ENCODE measurements around the gene BCAS3. TPM values are rescaled to one million over a fixed set of nuclear protein-coding genes. Genes with fewer than 3 reads are reported as not detected.

The BCAS3 gene
- total and polyA plus RNA-seq, 5 donors from 2014 or later = 29.7 to 59.1 (median 33.9) TPM

DNA sequence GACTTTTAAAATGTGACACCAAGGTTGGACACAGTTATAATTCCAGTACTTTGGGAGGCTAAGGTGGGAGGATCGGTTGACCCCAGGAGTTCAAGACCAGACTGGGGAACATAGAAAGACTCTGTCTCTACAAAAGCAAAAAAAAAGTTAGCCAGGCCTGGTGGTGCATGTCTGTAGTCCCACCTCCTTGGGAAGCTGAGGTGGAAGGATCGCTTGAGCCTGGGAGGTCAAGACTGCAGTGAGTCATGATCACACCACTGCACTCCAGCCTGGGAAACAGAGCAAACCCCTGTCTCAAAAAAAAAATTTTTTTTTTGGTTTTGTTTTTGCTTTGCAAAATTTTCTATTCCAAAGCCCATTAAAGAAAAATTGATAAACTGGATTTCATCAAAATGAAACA lies 281.4 kb downstream of the BCAS3 start:
- Mint-ChIP-seq H3K4me3 (no peak overlapping the region), H3K27me3 (peaks cover 4% of the 10 kb centered on the region), H3K4me1 (peaks cover 0 to 8% (median 3%) of the 10 kb centered on the region in 4 donors), H3K36me3 (peaks cover 18% of the 10 kb centered on the region), H3K27ac (no peak overlapping the region), H3K9me3 (peaks cover 0 to 4% (median 1%) of the 10 kb centered on the region in 7 donors)
- H3K9me3 ChIP-seq (ENCODE audit: control insufficient read depth in 2 of 2, low read length in 2 of 2) = peaks cover 0 to 4% of the 10 kb centered on the region in 2 experiments
- H3K27me3 ChIP-seq (ENCODE audit: control insufficient read depth, insufficient read depth, low read length) = no peaks in the 10 kb centered on the region
- H3K36me3 ChIP-seq (ENCODE audit: control insufficient read depth, insufficient read depth, low read length) = no peaks in the 10 kb centered on the region
- no peak overlapping the region for H3K4me3 ChIP-seq (ENCODE audit: low read depth, low read length)
- H3K4me1 ChIP-seq (ENCODE audit: control insufficient read depth, insufficient read depth, low read length, poor library complexity, severe bottlenecking) = no peaks in the 10 kb centered on the region
- no peak for DNase-seq
- no peak for ATAC-seq (ENCODE audit: low read depth in 2 of 2)
- H3K27ac ChIP-seq (ENCODE audit: insufficient read depth, low read length, poor library complexity, severe bottlenecking) = no peak overlapping the region

DNA sequence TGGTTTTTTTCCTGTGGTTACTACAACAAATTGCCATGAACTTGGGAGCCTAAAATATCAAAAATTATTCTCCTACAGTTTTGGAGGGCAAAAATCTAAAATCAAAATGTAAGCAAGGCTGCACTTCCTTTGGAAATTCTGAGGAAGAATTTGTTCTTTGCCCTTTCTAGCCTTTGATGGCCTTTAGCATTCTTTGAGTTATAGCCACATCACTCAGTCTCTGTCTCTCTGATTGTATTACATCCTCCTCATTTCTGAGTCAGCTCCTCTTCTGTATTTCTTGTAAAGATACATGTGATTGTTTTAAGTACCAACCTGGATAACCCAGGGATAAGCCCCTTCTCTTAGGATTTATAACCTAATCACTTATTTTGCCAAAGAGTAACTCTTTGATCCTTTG lies 282.0 kb downstream of the BCAS3 start:
- Histone ChIP-seq H3K4me3 (ENCODE audit: low read depth, low read length) (no peak overlapping the region), H3K9me3 (ENCODE audit: control insufficient read depth in 2 of 2, low read length in 2 of 2) (peaks cover 0 to 4% of the 10 kb centered on the region in 2 experiments), H3K27me3 (ENCODE audit: control insufficient read depth, insufficient read depth, low read length) (no peaks in the 10 kb centered on the region), H3K36me3 (ENCODE audit: control insufficient read depth, insufficient read depth, low read length) (no peaks in the 10 kb centered on the region), H3K27ac (ENCODE audit: insufficient read depth, low read length, poor library complexity, severe bottlenecking) (no peak overlapping the region), H3K4me1 (ENCODE audit: control insufficient read depth, insufficient read depth, low read length, poor library complexity, severe bottlenecking) (no peaks in the 10 kb centered on the region)
- Mint-ChIP-seq H3K36me3 (peaks cover 19% of the 10 kb centered on the region), H3K27me3 (peaks cover 4% of the 10 kb centered on the region), H3K4me1 (peaks cover 0 to 8% (median 3%) of the 10 kb centered on the region in 4 donors), H3K27ac (no peak overlapping the region), H3K9me3 (peaks cover 0 to 9% (median 4%) of the 10 kb centered on the region in 7 donors), H3K4me3 (no peak overlapping the region)
- DNase-seq (no peak), ATAC-seq (ENCODE audit: low read depth in 2 of 2) (no peak)

DNA sequence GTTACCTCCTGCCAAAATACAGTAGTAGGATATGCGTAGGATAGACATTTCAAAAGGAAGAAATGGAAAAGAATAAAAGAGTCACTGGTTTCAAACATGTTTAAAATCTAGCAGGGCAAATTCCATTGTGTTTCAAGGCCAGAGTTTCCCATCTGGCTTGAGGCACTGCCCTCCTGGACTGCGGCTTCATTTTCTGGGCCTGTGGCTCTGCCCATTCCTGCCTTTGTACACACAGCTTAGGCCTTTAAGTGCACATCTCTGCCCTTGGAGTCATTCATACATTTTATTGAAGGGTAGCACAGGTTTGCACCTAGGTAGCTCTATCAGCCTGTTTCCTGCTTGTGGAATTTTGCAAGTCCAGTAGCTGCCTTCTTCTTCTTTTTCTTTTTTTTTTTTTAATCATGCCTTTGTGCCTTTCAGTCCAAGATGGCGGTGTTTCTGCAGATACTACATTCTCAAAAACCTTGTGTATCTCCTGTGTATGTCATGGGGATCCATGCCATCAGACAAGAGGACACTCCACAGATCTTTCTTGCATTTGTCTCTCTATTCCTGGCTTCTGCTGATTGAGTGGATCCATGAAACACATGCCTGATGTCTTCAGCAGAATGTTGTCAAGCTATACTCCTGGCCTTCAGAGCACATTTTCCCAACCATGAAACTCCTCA lies 282.9 kb downstream of the BCAS3 start:
- Mint-ChIP-seq H3K36me3 (peaks cover 19% of the 10 kb centered on the region), H3K4me1 (peaks cover 0 to 8% (median 4%) of the 10 kb centered on the region in 4 donors), H3K27ac (no peak overlapping the region), H3K9me3 (peaks cover 0 to 12% (median 4%) of the 10 kb centered on the region in 7 donors), H3K27me3 (peaks cover 4% of the 10 kb centered on the region), H3K4me3 (no peak overlapping the region)
- Histone ChIP-seq H3K4me1 (ENCODE audit: control insufficient read depth, insufficient read depth, low read length, poor library complexity, severe bottlenecking) (no peaks in the 10 kb centered on the region), H3K4me3 (ENCODE audit: low read depth, low read length) (no peak overlapping the region), H3K9me3 (ENCODE audit: control insufficient read depth in 2 of 2, low read length in 2 of 2) (peaks cover 0 to 4% of the 10 kb centered on the region in 2 experiments), H3K36me3 (ENCODE audit: control insufficient read depth, insufficient read depth, low read length) (no peaks in the 10 kb centered on the region), H3K27ac (ENCODE audit: insufficient read depth, low read length, poor library complexity, severe bottlenecking) (no peak overlapping the region), H3K27me3 (ENCODE audit: control insufficient read depth, insufficient read depth, low read length) (no peaks in the 10 kb centered on the region)
- ATAC-seq (ENCODE audit: low read depth in 2 of 2) (no peak), DNase-seq (no peak)

DNA sequence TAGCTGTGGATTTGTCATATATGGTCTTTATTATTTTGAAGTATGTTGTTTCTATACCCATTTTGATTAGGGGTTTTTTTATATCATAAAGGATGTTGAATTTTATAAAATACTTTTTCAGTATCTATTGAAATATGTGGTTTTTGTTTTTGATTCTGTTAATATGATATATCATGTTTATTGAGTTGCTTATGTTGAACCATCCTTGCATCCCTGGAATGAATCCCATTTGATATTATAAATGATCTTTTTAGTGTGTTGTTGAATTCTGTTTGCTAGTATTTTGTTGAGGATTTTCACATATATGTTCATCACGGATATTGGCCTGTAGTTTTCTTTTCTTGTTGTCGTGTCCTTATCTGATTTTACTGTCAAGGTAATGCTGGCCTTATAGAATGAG lies 286.5 kb downstream of the BCAS3 start:
- ATAC-seq (ENCODE audit: low read depth in 2 of 2) (no peak), DNase-seq (no peak)
- Mint-ChIP-seq H3K27me3 (no peaks in the 10 kb centered on the region), H3K36me3 (peaks cover 19% of the 10 kb centered on the region), H3K4me1 (peaks cover 0 to 8% (median 5%) of the 10 kb centered on the region in 4 donors), H3K4me3 (no peak overlapping the region), H3K9me3 (peaks cover 5 to 25% (median 8%) of the 10 kb centered on the region in 7 donors), H3K27ac (peak overlapping the region in 1 of 3 donors; percentile 7)
- Histone ChIP-seq H3K9me3 (ENCODE audit: control insufficient read depth in 2 of 2, low read length in 2 of 2) (peaks cover 5 to 11% of the 10 kb centered on the region in 2 experiments), H3K27me3 (ENCODE audit: control insufficient read depth, insufficient read depth, low read length) (no peaks in the 10 kb centered on the region), H3K4me3 (ENCODE audit: low read depth, low read length) (no peak overlapping the region), H3K36me3 (ENCODE audit: control insufficient read depth, insufficient read depth, low read length) (no peaks in the 10 kb centered on the region), H3K27ac (ENCODE audit: insufficient read depth, low read length, poor library complexity, severe bottlenecking) (no peak overlapping the region), H3K4me1 (ENCODE audit: control insufficient read depth, insufficient read depth, low read length, poor library complexity, severe bottlenecking) (no peaks in the 10 kb centered on the region)

DNA sequence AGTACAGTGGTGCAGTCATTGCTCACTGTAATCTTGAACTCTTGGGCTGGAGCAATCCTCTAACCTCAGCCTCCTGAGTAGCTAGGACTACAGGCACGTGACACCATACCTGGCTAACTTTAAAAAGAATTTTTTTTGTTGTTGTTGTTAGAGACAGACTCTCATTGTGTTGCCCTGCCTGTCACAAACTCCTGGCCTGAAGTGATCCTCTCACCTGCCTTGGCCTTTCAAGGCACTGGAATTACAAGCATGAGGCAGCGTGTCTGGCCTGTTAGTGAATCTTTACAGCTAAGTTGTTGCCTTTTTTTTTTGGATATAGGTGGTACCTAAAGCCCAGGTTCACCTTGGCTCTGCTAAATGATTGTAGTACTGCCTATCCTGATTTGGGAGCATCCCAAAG lies 290.6 kb downstream of the BCAS3 start:
- H3K9me3 Mint-ChIP-seq = peaks cover 2 to 25% (median 7%) of the 10 kb centered on the region in 7 donors
- no peaks in the 10 kb centered on the region for H3K4me1 ChIP-seq (ENCODE audit: control insufficient read depth, insufficient read depth, low read length, poor library complexity, severe bottlenecking)
- no peak overlapping the region for H3K27ac Mint-ChIP-seq
- DNase-seq = no peak
- no peaks in the 10 kb centered on the region for H3K36me3 ChIP-seq (ENCODE audit: control insufficient read depth, insufficient read depth, low read length)
- peaks cover 9% of the 10 kb centered on the region for H3K36me3 Mint-ChIP-seq
- no peak overlapping the region for H3K4me3 ChIP-seq (ENCODE audit: low read depth, low read length)
- no peak overlapping the region for H3K4me3 Mint-ChIP-seq
- ATAC-seq (ENCODE audit: low read depth in 2 of 2) = no peak
- H3K27me3 ChIP-seq (ENCODE audit: control insufficient read depth, insufficient read depth, low read length) = no peaks in the 10 kb centered on the region
- H3K9me3 ChIP-seq (ENCODE audit: control insufficient read depth in 2 of 2, low read length in 2 of 2) = peaks cover 5 to 6% of the 10 kb centered on the region in 2 experiments
- H3K4me1 Mint-ChIP-seq = peaks cover 0 to 8% (median under 1%) of the 10 kb centered on the region in 4 donors
- H3K27ac ChIP-seq (ENCODE audit: insufficient read depth, low read length, poor library complexity, severe bottlenecking) = no peak overlapping the region
- no peaks in the 10 kb centered on the region for H3K27me3 Mint-ChIP-seq

DNA sequence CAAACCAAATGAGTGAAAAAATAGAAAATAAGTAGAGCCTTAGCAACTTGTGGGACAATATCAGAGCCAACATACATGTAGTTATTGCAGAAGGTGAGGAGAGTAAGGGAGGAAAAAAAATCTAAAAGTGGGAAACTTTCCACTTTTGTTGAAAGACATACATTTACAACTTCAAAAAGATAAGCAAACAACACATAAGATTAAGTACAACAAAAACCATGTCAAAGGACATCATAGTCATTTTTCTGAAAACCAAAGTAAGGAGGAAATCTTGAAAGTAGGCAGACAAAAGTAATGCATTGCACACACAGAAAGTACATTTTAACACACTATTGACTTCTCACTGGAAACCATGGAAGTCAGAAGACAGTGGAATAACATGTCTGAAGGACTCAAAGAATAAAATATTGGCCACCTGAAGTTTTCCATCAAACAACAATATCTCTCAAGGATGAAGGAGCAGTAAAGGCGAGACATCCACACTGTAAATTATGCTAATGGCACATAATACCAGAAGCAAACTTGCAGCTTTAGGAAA lies 291.9 kb downstream of the BCAS3 start:
- Histone ChIP-seq H3K4me3 (ENCODE audit: low read depth, low read length) (no peak overlapping the region), H3K27me3 (ENCODE audit: control insufficient read depth, insufficient read depth, low read length) (no peaks in the 10 kb centered on the region), H3K9me3 (ENCODE audit: control insufficient read depth in 2 of 2, low read length in 2 of 2) (peaks cover 5 to 6% of the 10 kb centered on the region in 2 experiments), H3K36me3 (ENCODE audit: control insufficient read depth, insufficient read depth, low read length) (no peaks in the 10 kb centered on the region), H3K4me1 (ENCODE audit: control insufficient read depth, insufficient read depth, low read length, poor library complexity, severe bottlenecking) (no peaks in the 10 kb centered on the region), H3K27ac (ENCODE audit: insufficient read depth, low read length, poor library complexity, severe bottlenecking) (no peak overlapping the region)
- Mint-ChIP-seq H3K9me3 (peaks cover 0 to 17% (median 6%) of the 10 kb centered on the region in 7 donors), H3K4me3 (no peak overlapping the region), H3K36me3 (peaks cover 6% of the 10 kb centered on the region), H3K27me3 (no peaks in the 10 kb centered on the region), H3K4me1 (peaks cover 0 to 4% (median under 1%) of the 10 kb centered on the region in 4 donors), H3K27ac (no peak overlapping the region)
- no peak for ATAC-seq (ENCODE audit: low read depth in 2 of 2)
- no peak for DNase-seq

DNA sequence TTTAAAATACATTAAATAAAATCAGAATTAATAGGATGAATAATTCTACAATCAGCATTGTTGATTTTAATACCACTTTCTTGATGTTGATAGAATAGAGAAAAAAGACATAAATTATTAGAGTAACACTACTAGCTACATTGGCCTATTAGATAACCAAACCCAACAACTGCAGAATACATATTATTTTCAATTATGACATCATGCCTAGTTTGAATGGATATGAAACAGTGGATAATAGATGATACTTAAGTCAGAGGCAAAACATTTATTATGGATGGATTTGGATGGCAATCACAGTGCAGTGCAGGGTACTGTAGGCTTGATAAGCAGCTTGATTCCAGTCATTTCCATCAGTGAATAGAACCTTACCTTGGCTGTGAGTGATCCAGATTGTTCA lies 293.1 kb downstream of the BCAS3 start:
- no peak overlapping the region for H3K4me3 ChIP-seq (ENCODE audit: low read depth, low read length)
- no peaks in the 10 kb centered on the region for H3K27me3 Mint-ChIP-seq
- H3K36me3 ChIP-seq (ENCODE audit: control insufficient read depth, insufficient read depth, low read length) = no peaks in the 10 kb centered on the region
- no peak overlapping the region for H3K27ac ChIP-seq (ENCODE audit: insufficient read depth, low read length, poor library complexity, severe bottlenecking)
- no peaks in the 10 kb centered on the region for H3K27me3 ChIP-seq (ENCODE audit: control insufficient read depth, insufficient read depth, low read length)
- H3K4me3 Mint-ChIP-seq = no peak overlapping the region
- peaks cover 6% of the 10 kb centered on the region for H3K36me3 Mint-ChIP-seq
- peaks cover 0 to 14% (median 5%) of the 10 kb centered on the region in 7 donors for H3K9me3 Mint-ChIP-seq
- peaks cover 0 to 4% (median 0%) of the 10 kb centered on the region in 4 donors for H3K4me1 Mint-ChIP-seq
- H3K27ac Mint-ChIP-seq = no peak overlapping the region
- no peaks in the 10 kb centered on the region for H3K4me1 ChIP-seq (ENCODE audit: control insufficient read depth, insufficient read depth, low read length, poor library complexity, severe bottlenecking)
- DNase-seq = no peak
- ATAC-seq (ENCODE audit: low read depth in 2 of 2) = no peak
- peaks cover 5 to 6% of the 10 kb centered on the region in 2 experiments for H3K9me3 ChIP-seq (ENCODE audit: control insufficient read depth in 2 of 2, low read length in 2 of 2)
